ENCODE measurements around the gene NR6A1.

DNA sequence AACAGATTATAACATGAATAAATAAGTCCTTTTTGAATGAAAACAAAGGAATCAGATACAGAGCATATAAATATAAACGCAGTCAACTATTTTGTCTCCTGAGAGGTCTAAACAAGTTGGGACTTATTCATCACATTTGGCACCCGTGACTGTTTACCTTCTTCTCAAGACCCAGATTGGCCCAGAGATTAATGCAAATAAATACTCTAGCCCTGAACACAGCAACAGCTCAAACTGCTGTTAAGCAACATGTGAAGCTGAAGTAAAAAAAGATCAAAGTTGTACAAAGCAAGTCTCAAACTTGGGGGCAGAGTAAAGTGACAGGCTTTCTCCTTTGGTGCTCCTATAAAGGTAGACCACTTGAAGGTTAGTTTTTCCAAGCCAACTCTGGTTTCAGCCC lies 168.9 kb downstream of the NR6A1 start:
- TF ChIP-seq, protein P1, sequence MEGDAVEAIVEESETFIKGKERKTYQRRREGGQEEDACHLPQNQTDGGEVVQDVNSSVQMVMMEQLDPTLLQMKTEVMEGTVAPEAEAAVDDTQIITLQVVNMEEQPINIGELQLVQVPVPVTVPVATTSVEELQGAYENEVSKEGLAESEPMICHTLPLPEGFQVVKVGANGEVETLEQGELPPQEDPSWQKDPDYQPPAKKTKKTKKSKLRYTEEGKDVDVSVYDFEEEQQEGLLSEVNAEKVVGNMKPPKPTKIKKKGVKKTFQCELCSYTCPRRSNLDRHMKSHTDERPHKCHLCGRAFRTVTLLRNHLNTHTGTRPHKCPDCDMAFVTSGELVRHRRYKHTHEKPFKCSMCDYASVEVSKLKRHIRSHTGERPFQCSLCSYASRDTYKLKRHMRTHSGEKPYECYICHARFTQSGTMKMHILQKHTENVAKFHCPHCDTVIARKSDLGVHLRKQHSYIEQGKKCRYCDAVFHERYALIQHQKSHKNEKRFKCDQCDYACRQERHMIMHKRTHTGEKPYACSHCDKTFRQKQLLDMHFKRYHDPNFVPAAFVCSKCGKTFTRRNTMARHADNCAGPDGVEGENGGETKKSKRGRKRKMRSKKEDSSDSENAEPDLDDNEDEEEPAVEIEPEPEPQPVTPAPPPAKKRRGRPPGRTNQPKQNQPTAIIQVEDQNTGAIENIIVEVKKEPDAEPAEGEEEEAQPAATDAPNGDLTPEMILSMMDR (conservative IDR thresholded peaks at IDR 0.05; ENCODE audit: low read length): no peak
- TF ChIP-seq EZH2phosphoT487 (IDR thresholded peaks at IDR 0.05; ENCODE audit: borderline replicate concordance, low read depth, low read length): no peak
